KMS-11 (cell line): ENCODE data around the gene ELN.

Experiments
- H2AFZ ChIP-seq: fragments of 200-600 bp; sonication (generic); 2 replicates; pipeline ENCODE4 v1.6.1; 2016; ENCODE audit warnings: antibody characterized with exemption, mixed run types, low read depth
- H3K27ac ChIP-seq: fragments of 200-600 bp; sonication (generic); 2 replicates; pipeline ENCODE4 v1.6.1; 2016; ENCODE audit warnings: mild to moderate bottlenecking, mixed run types
- H3K27me3 ChIP-seq: fragments of 200-600 bp; sonication (generic); 2 replicates; pipeline ENCODE4 v1.6.1; 2017; ENCODE audit warnings: mild to moderate bottlenecking, low read depth, mixed run types, moderate library complexity; ENCODE audit not compliant: insufficient read depth
- H3K36me3 ChIP-seq: fragments of 200-600 bp; sonication (generic); 2 replicates; pipeline ENCODE4 v1.6.1; 2017; ENCODE audit warnings: mild to moderate bottlenecking, mixed run types; ENCODE audit not compliant: insufficient read depth
- H3K4me1 ChIP-seq: fragments of 200-600 bp; sonication (generic); 2 replicates; pipeline ENCODE4 v1.6.1; 2016; ENCODE audit warnings: mild to moderate bottlenecking, low read depth, mixed run types; ENCODE audit not compliant: poor library complexity, severe bottlenecking
- H3K4me2 ChIP-seq: fragments of 200-600 bp; sonication (generic); 2 replicates; pipeline ENCODE4 v1.7.0; 2016; ENCODE audit warnings: mild to moderate bottlenecking, mixed run types
- H3K4me3 ChIP-seq: fragments of 200-600 bp; sonication (generic); IDR thresholded peaks from 2 replicates; pipeline ENCODE4 v1.6.1; 2017; ENCODE audit warnings: low read depth, low read length, mixed read lengths; ENCODE audit not compliant: insufficient read depth
- H3K79me2 ChIP-seq: fragments of 200-600 bp; sonication (generic); 2 replicates; pipeline ENCODE4 v1.6.1; 2016; ENCODE audit warnings: low read depth, mixed run types; ENCODE audit not compliant: insufficient read depth
- H3K9ac ChIP-seq: fragments of 200-600 bp; sonication (generic); 2 replicates; pipeline ENCODE4 v1.6.1; 2016; ENCODE audit warnings: mild to moderate bottlenecking, mixed run types
- H4K20me1 ChIP-seq: fragments of 200-600 bp; sonication (generic); 2 replicates; pipeline ENCODE4 v1.6.1; 2016; ENCODE audit warnings: mild to moderate bottlenecking, mixed run types; ENCODE audit not compliant: insufficient read depth
- CTCF ChIP-seq: fragments of 200-600 bp; sonication (generic); conservative IDR thresholded peaks from 2 replicates; pipeline ENCODE4 v1.6.1; 2017; ENCODE audit warnings: low read depth, mild to moderate bottlenecking, antibody characterized with exemption, low read length, moderate library complexity, mixed read lengths

Gene ELN

DNA sequence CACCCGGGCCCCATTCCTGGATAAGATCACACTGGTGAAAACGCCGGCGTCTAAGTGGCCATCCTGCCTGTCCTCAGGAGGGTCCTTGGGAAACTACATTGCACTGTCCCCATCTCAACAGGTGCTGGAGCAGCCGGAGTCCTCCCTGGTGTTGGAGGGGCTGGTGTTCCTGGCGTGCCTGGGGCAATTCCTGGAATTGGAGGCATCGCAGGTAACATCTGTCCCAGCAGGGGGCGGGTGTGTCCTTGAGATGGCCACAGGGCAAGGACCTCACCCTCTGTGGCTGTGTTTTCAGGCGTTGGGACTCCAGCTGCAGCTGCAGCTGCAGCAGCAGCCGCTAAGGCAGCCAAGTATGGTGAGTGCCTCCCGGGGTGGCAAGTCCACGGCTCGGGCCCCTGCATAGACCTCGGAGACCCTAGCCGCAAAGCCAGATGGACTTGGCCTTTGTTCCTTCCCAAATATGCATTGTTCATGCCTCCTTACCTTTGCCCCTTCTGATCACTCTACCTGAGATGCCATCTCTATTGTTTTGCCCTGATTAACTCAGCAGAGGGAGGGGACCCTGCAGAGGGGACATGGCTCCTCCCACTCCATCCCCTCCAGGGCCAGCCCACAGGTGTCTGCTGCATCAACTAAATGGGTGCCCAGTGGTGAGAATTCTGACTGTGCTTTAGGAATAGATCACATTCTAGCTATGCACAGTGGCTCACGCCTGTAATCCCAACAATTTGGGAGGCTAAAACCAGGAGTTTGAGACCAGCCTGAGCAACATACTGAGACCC, 23.8 kb downstream of the ELN start:
- Histone ChIP-seq H3K4me1 (no peaks in the 10 kb centered on the region), H4K20me1 (no peaks in the 10 kb centered on the region), H2AFZ (no peak overlapping the region), H3K27me3 (peaks cover 52% of the 10 kb centered on the region), H3K4me3 (no peak overlapping the region), H3K4me2 (no peak overlapping the region), H3K36me3 (no peaks in the 10 kb centered on the region), H3K9ac (no peak overlapping the region), H3K27ac (no peak overlapping the region), H3K79me2 (no peaks in the 10 kb centered on the region)
- TF ChIP-seq CTCF, result peak; percentile 29; the same call in 1 of the 2 replicates

DNA sequence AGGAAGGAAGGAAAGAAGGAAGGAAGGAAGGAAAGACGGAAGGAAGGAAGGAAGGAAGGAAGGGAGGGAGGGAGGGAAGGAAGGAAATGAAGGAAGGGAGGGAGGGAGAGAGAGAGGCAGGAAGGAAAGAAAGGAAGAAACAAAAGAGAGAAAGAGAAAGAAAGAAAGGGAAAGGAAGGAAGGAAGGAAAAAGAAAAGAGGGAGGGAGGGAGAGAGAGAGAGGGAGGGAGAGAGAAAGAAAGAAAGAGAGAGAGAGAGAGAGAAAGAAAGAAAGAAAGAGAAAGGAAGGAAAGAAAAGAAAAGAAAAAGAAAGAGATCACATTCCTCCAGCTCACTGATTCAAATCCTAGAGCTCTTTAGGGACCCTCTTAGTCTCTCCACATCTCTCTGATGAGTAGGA, 24.7 kb downstream of the ELN start:
- no peaks in the 10 kb centered on the region for H3K79me2 ChIP-seq
- no peak for TF ChIP-seq CTCF
- no peak overlapping the region for H2AFZ ChIP-seq
- no peak overlapping the region for H3K4me2 ChIP-seq
- H3K27me3 ChIP-seq, result peaks cover 56% of the 10 kb centered on the region
- no peaks in the 10 kb centered on the region for H3K36me3 ChIP-seq
- no peak overlapping the region for H3K9ac ChIP-seq
- H3K4me3 ChIP-seq, result no peak overlapping the region
- no peak overlapping the region for H3K27ac ChIP-seq
- no peaks in the 10 kb centered on the region for H4K20me1 ChIP-seq
- H3K4me1 ChIP-seq, result no peaks in the 10 kb centered on the region

GRCh38 chr7:74053589-74054186, 25.7 kb downstream of the ELN start:
- Histone ChIP-seq H3K4me2 (no peak overlapping the region), H2AFZ (no peak overlapping the region), H3K4me1 (no peaks in the 10 kb centered on the region), H3K27me3 (peaks cover 66% of the 10 kb centered on the region), H3K36me3 (no peaks in the 10 kb centered on the region), H3K4me3 (no peak overlapping the region), H4K20me1 (no peaks in the 10 kb centered on the region), H3K27ac (no peak overlapping the region), H3K9ac (no peak overlapping the region), H3K79me2 (no peaks in the 10 kb centered on the region)
- TF ChIP-seq CTCF, result no peak

GRCh38 chr7:74056096-74056915, 28.3 kb downstream of the ELN start:
- TF ChIP-seq CTCF, result no peak
- Histone ChIP-seq H3K9ac (no peak overlapping the region), H3K27ac (no peak overlapping the region), H3K4me3 (no peak overlapping the region), H3K36me3 (no peaks in the 10 kb centered on the region), H3K27me3 (peaks cover 86% of the 10 kb centered on the region), H2AFZ (no peak overlapping the region), H4K20me1 (no peaks in the 10 kb centered on the region), H3K4me2 (no peak overlapping the region), H3K4me1 (no peaks in the 10 kb centered on the region), H3K79me2 (no peaks in the 10 kb centered on the region)
